NCI-H2107 (cell line): Measurements from ENCODE around the gene SRBD1.

Experiments
- DNase-seq: peaks from one replicate; lab custom pipeline; 2025; lab: John Stamatoyannopoulos, UW

The SRBD1 gene

DNA sequence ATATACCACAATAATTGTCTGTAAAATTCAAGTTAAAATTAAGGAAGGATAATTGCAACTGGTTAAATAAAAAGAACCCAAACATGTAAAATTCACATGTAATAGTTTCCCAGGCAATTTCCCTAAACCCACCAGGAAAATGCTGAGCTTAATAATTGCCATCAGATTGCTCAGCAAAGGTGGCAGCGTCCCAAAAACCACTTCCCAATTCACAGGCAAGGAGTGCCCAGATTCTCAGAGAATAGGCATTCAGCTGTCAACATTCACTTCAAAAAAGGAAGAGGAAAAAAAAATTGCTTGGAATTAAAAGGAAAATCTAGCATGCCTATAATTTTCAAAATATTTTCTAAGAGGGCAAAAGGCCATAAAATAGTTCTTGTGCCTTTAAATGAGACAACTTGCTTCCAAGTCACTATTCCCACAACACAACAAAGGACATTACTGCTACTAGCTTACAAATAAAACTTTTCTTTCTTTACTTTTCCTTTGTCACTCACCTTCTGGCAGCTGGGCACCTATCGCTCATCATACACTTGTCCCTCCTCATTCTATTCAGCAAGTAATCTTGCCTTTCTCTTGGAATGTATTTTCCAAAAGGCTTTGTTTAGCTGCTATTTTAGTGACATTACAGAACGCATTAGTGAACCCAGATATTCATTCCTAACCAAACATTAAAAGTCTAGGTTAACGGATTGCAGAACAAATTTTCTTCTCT is 15.2 kb downstream of the SRBD1 start:
- DNase-seq, result no peak

DNA sequence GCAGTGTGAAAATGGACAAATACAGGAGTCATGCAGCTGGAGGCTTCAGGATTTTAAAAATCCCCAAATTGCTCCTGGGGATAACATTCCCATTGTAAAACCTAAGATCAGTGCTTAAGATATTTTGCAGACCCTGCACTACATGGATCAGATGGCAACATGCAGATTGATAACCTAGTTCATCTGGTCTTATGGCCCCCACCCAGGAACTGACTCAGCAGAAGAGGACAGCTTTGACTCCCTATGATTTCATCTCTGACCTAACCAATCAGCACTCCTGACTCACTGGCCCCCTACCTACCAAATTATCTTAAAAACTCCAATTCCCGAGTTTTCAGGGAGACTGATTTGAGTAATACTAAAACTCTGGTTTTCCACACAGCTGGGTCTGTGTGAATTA is 20.0 kb downstream of the SRBD1 start:
- no peak for DNase-seq

DNA sequence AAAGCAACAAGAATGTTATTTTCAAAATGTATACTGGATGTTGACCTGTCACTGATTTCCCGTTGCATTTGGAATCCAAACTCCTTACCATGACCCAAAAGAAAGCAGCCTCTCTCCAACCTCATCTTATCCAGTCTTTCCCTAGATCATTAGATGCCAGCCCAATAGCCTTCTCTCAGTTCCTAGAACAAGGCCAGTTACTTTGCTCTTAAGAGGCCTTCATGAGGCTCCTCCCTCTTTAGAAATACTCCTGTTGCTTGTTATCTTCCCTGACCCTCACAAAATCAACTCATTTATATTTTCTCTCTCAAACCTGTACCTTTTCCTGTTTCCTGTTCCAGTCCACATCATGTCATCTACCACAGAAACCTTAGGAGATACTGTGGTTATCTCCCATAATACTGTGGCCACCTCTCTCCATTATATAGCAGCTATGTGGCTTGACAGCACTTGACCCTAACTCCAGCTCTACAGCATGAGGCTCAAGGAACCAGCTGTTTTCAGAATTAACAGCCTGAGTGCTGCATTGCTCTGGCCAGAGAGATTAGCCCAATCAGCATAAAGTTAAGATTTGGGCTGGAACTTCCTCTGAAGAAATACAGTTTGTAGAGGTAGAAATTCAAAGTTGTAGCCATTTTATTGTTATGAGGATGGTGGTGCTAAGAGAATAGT is 22.8 kb downstream of the SRBD1 start:
- no peak for DNase-seq

DNA sequence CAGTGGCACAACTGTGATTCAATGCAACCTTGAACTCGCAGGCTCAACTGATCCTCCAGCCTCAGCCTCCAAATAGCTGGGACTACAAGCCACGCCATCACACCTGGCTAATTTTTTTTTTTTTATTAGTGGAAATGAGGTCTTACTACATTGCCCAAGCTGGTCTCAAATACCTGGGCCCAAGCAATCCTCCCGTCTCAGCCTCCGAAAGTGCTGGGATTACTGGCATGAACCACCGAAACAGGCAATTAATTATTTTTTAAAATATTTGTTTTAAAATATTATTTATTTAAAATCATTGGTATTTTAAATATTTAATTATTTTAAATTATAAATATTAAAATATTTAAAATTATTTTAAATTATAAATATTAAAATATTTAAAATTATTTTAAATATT is 24.5 kb downstream of the SRBD1 start:
- no peak for DNase-seq

DNA sequence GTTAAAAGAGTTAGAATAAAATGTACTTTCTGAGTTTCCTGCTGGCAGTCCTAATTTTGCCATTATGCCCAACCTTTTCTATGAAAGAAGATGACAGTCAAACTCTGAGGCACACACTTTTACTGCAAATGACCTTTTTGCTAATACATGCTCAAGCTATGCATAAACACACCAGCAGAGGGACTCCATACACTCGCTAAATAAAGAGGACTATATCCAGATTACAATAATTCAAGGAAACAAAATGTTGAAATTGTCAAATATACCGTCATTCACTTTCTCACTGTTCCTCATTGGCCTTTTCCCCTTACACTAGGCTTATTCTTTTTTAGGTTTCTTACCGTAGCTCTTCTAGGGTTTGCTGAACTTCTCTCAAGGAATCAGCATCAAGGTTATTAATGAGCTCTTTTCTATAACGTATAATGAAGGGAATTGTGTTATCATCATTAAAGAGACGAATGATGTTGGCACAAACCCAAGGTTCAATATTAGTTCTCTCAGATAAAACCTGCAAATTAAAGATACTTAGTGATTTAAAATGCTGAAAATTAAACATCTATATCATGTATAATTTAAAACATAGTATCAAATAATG is 25.7 kb downstream of the SRBD1 start:
- no peak for DNase-seq

DNA sequence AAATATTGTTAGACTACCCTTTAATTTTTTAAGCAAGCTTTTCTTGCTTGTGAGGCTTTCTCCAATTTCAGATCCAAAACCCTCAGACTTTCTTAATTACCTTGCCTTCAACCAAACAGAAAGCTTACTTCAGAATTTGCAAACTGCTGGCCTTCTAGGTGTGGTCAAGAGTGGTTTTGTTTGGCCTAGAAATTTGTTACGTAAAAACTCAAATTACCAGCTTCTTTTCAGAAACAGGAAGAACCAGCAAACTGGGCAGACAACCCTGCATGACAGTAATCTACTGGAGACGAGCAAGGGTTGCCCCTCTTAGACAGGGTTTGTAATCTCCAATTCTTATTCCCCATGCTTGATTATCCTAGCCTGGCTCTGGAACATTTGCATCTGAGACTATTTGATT is 27.1 kb downstream of the SRBD1 start:
- DNase-seq, result no peak

DNA sequence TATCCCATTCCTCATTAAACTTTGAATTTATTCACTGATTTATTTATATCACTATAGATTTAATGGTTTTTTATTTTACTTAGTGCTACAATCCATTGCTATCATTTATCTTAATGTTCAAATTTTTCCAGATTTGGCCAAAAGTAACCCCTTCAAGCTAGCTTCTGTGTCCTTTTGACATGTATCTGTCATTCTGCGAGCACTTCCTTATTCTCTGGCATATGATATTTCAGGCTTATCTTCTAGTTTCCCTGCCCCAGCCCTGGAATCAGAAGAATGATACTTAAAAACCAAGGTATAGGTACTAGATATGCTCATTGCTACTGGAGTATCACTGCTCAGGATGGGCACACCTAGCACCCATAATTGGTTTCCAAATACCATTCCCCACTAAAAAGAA is 28.5 kb downstream of the SRBD1 start:
- DNase-seq, result no peak

DNA sequence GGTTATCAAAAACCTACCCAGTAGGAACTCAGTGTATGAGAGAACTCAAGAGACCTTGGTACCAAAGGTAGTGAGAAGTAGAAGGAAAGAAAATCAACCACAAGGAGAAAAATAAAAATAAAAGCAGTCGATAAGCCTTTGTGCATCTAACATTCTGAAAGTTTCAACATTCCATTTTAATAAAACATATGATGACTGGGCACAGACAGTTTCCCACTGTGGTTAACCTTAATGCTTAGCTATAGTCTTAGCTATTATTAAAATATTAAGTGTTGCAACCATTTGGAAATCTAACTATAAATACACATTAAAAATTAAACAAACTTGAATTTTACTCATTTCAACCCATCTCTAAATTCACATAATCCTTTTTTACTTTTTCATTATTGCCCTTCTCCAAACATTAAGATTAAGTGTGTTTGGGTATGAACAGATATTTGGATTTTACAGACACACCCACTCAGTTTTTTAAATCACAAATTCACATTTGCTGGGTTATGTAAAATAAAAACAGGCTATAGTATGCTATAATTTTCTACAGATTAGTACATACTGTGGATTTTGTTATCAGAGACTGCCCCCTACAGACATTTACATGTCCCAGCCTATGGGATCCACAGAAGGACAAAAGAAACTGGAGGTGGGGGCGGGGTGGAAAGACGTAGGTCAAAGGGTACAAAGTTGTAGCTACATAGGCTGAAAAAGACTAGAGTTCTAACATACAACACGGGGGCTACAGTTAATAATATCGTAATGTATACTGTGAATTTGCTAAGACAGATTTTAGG is 32.8 kb downstream of the SRBD1 start:
- DNase-seq, result no peak

DNA sequence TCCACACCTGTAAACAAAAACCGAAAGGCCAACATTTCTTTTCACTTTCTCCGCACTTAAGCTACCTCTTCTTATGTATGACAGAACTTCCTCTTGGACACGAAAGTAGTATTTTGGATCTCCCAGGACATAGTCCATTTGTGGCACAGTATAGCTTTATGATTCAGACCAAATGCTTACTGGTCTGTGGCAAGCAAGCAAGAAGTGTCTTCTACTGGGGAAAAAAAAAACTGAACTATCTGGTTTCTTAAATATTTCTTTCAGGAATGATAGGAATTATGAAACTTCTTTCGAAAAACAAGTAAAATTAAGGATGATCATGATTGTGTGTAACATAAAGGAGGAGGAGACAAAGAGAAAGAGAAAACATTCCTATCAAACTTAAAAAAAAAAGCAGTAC is 33.6 kb downstream of the SRBD1 start:
- DNase-seq, result no peak

DNA sequence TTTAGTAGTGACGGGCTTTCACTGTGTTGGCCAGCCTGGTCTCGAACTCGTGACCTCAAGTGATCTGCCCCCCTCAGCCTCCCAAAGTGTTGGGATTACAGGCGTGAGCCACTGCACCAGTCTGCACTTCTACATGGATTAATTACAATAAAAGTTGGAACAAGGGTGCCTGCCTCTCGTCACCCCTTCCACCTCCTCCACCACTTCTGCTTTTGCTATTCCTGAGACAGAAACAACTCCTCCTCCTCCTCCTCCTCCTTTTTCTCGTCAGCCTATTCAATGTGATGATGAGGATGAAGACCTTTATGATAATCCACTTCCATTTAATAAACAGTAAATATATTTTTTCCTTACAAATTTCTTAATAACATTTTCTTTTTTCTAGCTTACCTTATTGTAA is 35.2 kb downstream of the SRBD1 start:
- no peak for DNase-seq

DNA sequence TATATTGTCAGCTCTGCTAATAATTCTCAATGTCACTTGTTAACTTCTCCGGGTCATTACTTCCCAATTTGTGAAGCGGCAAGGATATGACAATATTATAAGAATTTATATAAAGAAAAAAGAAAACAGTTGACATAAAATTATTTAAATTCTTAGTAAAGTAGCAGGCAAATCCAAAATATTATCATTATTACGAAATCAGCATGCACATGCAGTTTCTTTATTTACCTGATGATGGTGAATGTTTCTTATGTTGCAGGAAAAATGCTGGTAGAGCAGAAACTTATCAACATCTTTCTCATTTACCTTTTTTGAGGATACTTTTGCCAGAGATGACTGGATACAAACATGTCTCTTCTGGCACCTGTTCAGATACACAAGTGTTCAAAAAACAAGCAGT is 38.1 kb downstream of the SRBD1 start:
- no peak for DNase-seq

DNA sequence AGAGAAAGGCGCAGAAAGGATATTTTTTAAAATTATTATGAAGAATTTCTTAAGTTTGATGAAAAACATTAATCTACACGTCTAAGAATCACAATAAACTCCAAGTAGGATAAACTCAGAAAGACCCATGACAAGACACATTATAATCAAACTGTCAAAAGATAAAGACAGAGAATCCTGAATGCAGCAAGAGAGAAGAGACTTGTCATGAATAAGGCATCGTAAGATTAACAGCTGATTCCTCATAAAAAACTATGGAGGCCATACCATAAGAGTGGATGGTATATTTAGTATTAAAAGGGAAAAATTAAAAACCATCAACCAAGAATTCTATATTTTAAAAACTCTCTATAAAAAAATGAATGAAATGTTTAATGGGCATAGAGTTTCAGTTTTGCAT is 39.1 kb downstream of the SRBD1 start:
- no peak for DNase-seq

DNA sequence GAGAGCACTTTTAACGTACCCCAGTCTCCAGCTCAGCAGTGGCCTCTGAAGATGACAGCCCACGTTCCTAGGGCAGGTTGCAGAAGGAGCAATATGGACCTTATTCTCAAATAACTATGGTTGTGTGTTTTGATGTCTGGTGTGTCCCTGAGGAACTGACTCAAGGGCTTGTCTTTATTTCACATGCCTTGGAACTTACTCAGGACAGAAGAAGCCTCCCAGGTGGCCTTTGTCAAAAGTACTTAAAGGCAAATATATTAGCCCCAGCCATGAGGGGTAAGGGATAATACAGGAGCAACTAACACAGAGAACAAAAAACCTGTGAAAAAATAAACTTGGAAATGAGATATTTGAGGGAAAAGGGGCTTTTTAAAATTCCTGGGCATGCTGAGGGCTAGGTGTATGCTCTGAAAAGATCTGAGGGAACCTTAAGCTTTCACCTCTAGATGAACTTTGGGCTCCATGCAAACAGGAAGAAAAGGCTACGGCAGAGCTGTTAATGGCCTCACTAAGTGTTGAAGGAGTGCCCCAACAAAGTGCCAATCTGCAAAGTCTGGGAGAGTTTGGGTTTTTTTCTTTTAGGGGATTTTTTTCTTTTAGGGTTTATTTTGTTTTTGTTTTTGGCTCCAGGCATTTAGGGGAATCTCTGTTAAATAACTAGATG is 40.3 kb downstream of the SRBD1 start:
- no peak for DNase-seq

DNA sequence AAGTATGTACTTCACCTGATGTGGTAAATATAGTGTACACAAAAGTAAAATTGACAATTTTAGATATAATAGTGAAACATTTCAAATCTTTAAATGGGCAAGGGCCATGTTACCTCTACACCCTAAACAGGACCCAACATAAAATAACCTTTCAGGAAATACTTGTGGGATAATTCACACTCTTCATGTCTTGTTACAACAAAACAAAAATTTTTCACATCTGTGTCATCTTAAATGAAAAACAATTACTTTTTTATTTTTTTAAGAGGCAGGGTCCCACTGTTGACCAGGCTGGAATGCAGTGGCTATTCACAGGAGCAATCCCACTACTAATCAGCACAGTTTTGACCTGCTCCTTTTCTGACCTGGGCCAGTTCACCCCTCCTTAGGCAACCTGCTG is 42.1 kb downstream of the SRBD1 start:
- no peak for DNase-seq

DNA sequence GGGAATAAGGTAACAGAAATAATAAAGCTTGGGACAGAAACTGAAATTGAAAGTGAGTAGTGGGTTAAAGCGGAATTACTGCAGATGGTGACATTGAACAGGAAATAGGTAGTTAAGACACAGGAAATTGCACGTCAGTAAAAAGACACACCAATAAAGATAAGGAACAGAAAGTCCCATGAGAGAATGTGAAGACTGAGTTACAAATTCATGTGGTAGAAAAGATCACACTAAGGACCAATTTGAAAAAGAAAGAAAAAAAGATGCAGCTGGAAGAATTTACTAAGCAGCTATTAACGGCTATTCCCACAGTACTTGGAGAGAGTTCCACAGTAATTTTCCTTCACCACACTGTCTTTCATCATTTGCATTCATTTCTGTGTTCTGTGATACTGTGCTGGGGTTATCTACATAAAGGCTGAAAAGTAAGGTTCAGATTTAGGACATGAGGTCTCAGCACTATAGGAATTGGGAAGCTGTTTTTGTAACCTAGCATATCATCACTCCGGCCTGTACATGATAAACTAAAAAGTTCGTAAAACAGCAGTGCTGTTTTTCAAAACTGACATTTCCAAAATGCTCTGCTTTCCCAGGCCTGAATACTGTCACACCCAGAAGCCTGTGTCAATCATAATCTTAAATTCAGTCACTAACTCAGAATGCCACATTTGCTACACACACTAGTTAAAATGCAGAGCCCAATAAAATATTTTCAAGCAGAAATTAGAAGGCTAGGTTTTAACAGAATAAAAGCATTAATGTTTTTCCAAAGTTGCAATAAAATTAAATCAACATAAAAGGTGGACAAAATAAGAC is 42.9 kb downstream of the SRBD1 start:
- no peak for DNase-seq

DNA sequence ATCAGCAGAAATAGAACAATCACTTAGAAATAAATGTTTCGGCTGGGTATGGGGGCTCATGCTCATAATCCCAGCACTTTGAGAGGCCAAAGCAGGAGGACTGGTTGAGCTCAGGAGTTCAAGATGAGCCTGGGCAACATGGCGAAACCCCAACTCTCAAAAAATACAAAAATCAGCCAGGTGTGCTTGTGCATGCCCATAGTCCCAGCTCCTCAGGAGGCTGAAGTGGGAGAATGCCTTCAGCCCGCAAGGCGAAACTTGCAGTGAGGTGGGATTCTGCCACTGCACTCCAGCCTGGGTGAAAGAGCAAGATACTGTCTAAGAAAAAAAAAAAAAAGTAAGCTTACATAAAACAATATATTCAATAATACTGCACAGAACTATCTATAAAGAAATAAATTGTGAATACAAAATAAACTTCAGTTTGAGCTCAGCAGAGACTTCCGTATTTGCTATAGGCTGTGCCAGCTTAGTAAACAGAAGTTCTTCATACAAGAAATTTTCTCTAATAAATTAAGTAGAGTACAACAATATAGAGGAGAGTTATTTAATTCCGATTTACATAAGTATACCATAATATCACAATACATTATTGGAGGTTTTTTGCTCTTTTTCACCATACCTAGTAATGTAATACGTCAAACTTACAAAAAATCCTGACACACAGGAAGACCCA is 43.6 kb downstream of the SRBD1 start:
- no peak for DNase-seq

DNA sequence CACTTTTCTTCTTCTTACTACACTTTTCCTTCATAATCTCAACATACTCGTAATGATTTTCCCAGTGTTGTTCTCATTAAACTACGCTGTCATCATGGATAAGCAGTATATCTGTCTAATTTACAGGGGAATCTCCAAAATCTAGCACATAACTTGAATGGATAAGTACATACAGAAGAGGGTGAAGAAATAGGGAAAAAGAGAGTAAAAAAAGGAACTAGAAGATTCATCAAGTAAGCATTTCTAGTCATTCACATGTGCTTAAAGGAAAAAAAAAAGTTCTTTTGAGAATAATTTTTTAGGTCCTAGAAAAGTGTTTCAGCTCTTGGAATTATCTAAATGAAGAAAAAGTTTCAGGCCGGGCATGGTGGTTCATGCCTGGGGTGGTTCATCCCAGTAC is 51.6 kb downstream of the SRBD1 start:
- no peak for DNase-seq

DNA sequence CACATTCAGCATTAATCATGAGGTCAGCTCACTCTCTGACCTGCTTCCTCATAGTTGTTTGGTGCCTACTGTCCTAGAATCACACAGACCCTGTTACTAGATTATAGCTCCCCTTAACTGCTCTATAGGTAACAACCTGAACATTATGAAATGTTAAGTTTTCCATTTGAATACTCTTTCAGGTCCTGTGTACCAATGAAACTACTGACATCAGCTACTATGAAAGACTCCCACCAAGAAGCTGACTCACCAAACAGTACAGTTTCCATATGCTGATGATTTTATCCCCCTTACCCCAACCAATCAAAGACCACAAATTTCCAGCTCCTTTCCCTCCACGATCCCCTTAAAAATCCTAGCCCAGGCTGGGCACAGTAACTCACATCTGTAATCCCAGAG is 56.3 kb downstream of the SRBD1 start:
- no peak for DNase-seq

DNA sequence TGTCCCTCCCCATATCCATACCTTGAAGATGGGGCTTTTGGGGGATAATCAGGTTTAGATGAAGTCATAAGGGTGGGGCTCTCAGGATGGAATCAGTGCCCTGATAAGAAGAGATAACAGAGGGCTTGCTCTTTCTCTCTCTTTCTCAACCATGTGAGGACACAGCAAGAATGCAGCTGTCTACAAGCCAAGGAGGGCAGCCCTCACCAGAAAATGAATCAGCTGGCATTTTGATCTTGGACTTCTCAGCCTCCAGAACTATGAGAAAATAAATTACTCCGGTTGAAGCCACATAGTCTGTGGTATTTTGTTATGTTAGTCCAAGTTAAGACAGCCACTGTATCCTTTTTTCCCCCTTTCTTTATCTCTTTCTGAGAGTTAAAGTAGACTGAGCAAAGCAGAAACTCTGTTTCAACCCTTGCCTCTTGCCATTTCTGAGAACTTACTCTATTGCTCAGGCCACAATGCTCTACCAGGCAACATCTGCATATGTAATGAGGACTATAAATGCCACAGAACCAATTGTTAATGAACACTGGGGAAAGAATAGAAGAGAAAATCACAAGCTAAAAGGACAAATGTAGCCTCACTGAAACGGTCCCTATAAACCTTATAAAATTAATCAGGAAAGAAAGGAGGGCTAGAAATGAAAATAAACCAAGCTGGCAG is 56.9 kb downstream of the SRBD1 start:
- no peak for DNase-seq

DNA sequence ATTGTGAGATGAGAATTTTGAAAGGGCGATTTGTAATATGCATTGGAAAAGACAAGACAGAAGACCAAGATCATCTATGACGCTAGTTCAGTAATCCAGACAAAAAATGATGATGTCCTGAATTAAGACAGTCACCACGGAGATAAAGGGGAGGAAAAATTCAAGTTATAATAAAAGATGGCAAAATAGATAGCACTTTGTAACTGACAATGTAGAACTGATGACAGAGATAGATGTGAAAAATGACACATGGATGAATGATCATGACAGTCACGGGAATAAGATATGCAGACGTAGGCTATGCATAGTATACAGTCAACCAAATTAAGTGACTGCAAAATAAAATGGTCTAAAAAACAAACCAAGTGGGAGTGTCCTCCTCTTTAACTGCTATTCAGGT is 59.2 kb downstream of the SRBD1 start:
- no peak for DNase-seq
